BLaER1 treated with 17β-estradiol and CSF1 and Interleukin-3, amounts not matched to agents 10 nM and 100 nM (cell line): Measurements from ENCODE around the gene PALM.

Source experiments
- H3K27ac ChIP-seq, 11 experiments: shearing (Covaris generic); formaldehyde crosslinking; 2 replicates each; pipeline ENCODE4 v1.8.1; 2022
- H3K27me3 ChIP-seq, 11 experiments: shearing (Covaris generic); formaldehyde crosslinking; 2 replicates each; pipeline ENCODE4 v1.8.1; 2022
- H3K36me3 ChIP-seq, 11 experiments: shearing (Covaris generic); formaldehyde crosslinking; 2 replicates each; pipeline ENCODE4 v1.8.1; 2022
- H3K4me1 ChIP-seq, 10 experiments: shearing (Covaris generic); formaldehyde crosslinking; 2 replicates each; pipeline ENCODE4 v1.8.1; 2022
- H3K4me2 ChIP-seq, 11 experiments: shearing (Covaris generic); formaldehyde crosslinking; 2 replicates each; pipeline ENCODE4 v1.8.1; 2022
- H3K4me3 ChIP-seq, 10 experiments: shearing (Covaris generic); formaldehyde crosslinking; 2 replicates each; pipeline ENCODE4 v1.8.1; 2022
- H3K9ac ChIP-seq, 11 experiments: shearing (Covaris generic); formaldehyde crosslinking; 2 replicates each; pipeline ENCODE4 v1.8.1; 2022
- H3K9me3 ChIP-seq, 11 experiments: shearing (Covaris generic); formaldehyde crosslinking; replicated peaks in 1 of 11; 2 replicates each; pipeline ENCODE4 v1.8.1; 2022
- H4K20me1 ChIP-seq, 11 experiments: shearing (Covaris generic); formaldehyde crosslinking; 2 replicates each; pipeline ENCODE4 v1.8.1; 2022
- Cebpa-rat ChIP-seq, 11 experiments: shearing (Covaris generic); IDR thresholded peaks; 2 replicates each; pipeline ENCODE4 v1.8.1; 2022

PALM gene

GRCh38 chr19:709965-710571 lies 1.3 kb downstream of the PALM start:
- peaks cover 0 to 3% (median 0%) of the 10 kb centered on the region in 11 experiments; a peak in 1 of 22 replicates for H3K27me3 ChIP-seq
- peaks cover 4 to 6% (median 6%) of the 10 kb centered on the region in 11 experiments; a peak in 21 of 22 replicates for H3K9me3 ChIP-seq
- peak overlapping the region; percentile 82 to 94 (median 89) for H3K4me3 ChIP-seq
- H4K20me1 ChIP-seq, result peaks cover 0 to 24% (median 5%) of the 10 kb centered on the region in 11 experiments; a peak in 11 of 22 replicates
- H3K9ac ChIP-seq, result peak overlapping the region; percentile 81 to 92 (median 87)
- H3K4me1 ChIP-seq, result peaks cover 21 to 45% (median 35%) of the 10 kb centered on the region in 10 experiments
- H3K36me3 ChIP-seq, result peaks cover 5 to 24% (median 6%) of the 10 kb centered on the region in 11 experiments; a peak in 20 of 22 replicates
- H3K27ac ChIP-seq, result peak overlapping the region; percentile 47 to 85 (median 79)
- H3K4me2 ChIP-seq, result peak overlapping the region; percentile 98 to 100 (median 100)
- TF ChIP-seq Cebpa-rat (IDR thresholded peaks at IDR 0.05), result no peak

DNA sequence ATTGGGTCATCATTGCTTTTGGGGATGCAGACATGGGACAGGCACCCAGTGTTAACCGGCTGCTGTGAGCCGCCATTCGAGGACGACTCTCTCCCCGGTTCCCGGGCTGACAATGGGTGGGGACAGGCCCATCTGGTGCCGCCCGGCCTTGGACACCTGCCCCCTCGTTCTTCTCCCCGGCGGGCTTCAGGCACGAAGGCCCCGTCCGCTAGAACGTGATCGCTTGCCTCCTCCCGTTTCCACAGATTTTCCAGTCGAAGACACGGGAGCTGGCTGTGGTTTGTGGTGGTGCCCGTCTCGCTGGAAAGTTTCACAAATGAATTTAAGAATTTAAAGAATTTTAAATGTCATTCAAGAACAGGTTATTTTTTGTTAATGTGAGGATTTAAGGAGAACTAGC lies 2.0 kb downstream of the PALM start:
- H4K20me1 ChIP-seq, result peaks cover 0 to 31% (median 6%) of the 10 kb centered on the region in 11 experiments; a peak in 12 of 22 replicates
- H3K9me3 ChIP-seq, result peaks cover 11 to 13% (median 12%) of the 10 kb centered on the region in 11 experiments; a peak in 21 of 22 replicates
- H3K27ac ChIP-seq, result peak overlapping the region in 10 of 11 experiments; percentile 37 to 83 (median 52); a peak in 17 of 22 replicates
- peaks cover 12 to 31% (median 13%) of the 10 kb centered on the region in 11 experiments for H3K36me3 ChIP-seq
- H3K9ac ChIP-seq, result peak overlapping the region; percentile 66 to 92 (median 87); a peak in 21 of 22 replicates
- H3K4me1 ChIP-seq, result peaks cover 21 to 43% (median 37%) of the 10 kb centered on the region in 10 experiments
- peaks cover 0 to 3% (median 0%) of the 10 kb centered on the region in 11 experiments; a peak in 1 of 22 replicates for H3K27me3 ChIP-seq
- TF ChIP-seq Cebpa-rat (IDR thresholded peaks at IDR 0.05), result no peak
- H3K4me3 ChIP-seq, result peak overlapping the region; percentile 82 to 94 (median 89)
- H3K4me2 ChIP-seq, result peak overlapping the region; percentile 98 to 100 (median 100)

DNA sequence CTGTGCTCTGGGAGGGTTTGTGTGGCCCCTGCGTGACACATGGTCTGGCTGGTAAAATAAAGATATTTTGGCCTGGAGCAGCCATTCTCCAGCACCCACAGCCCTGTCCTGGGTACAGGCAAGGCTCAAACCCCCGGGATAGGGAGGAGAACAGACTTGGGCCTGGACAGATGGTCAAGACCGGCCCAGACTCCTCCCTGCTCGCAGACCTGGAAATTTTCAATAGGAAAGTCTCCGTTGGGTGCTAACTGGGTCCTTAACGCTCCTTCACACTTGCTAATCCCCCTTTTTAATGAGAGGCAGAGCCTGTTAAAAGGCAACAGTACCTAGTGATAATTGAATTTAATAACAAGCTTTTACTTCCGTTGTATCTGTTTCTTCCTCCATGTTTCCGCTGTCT lies 2.5 kb downstream of the PALM start:
- Histone ChIP-seq H3K4me1 (peaks cover 21 to 48% (median 41%) of the 10 kb centered on the region in 10 experiments), H3K9me3 (peaks cover 11 to 14% (median 13%) of the 10 kb centered on the region in 11 experiments; a peak in 21 of 22 replicates), H3K27ac (peak overlapping the region in 9 of 11 experiments; percentile 37 to 83 (median 53); a peak in 17 of 22 replicates), H3K9ac (peak overlapping the region; percentile 66 to 92 (median 87); a peak in 20 of 22 replicates), H3K4me3 (peak overlapping the region; percentile 82 to 94 (median 89); a peak in 19 of 20 replicates), H3K4me2 (peak overlapping the region; percentile 98 to 100 (median 100)), H3K27me3 (peaks cover 0 to 3% (median 0%) of the 10 kb centered on the region in 11 experiments; a peak in 1 of 22 replicates), H3K36me3 (peaks cover 12 to 32% (median 14%) of the 10 kb centered on the region in 11 experiments), H4K20me1 (peaks cover 0 to 35% (median 11%) of the 10 kb centered on the region in 11 experiments; a peak in 12 of 22 replicates)
- no peak for TF ChIP-seq Cebpa-rat (IDR thresholded peaks at IDR 0.05)

DNA sequence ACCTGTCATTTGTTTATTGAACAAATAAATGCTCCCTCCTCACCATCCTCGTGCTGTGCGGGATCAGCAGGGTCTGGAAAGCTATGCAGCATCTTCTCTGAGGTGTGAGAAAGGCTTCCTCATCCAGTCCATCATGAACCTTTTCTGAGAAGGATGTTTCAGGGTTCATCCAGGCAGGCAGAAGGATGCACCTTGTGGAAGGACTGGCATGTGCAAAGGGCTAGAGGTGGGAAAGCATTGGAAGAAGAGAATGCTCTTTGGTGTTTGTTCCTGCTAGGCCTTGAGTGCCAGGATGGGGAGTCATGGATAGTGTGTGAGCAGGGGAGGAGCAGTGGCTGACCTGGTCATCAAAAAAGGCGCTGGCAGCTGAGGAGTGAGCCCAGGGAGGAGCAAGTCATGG lies 6.6 kb downstream of the PALM start:
- Histone ChIP-seq H3K36me3 (peaks cover 12 to 32% (median 14%) of the 10 kb centered on the region in 11 experiments), H4K20me1 (peaks cover 8 to 64% (median 19%) of the 10 kb centered on the region in 11 experiments; a peak in 17 of 22 replicates), H3K4me3 (no peak overlapping the region), H3K9me3 (peaks cover 11 to 14% (median 13%) of the 10 kb centered on the region in 11 experiments; a peak in 21 of 22 replicates), H3K4me2 (peak overlapping the region in 5 of 11 experiments; percentile 11 to 56 (median 27); a peak in 2 of 22 replicates), H3K27ac (peak overlapping the region in 1 of 11 experiments; percentile 17; a peak in 2 of 22 replicates), H3K9ac (0 out of 22 replicates have a peak overlapping the region, but pooled peaks of 1 of the 11 experiments have one; percentile 14), H3K4me1 (peaks cover 34 to 71% (median 60%) of the 10 kb centered on the region in 10 experiments), H3K27me3 (peaks cover 0 to 6% (median 0%) of the 10 kb centered on the region in 11 experiments; a peak in 1 of 22 replicates)
- TF ChIP-seq Cebpa-rat (IDR thresholded peaks at IDR 0.05), result no peak

GRCh38 chr19:718251-718951 lies 9.7 kb downstream of the PALM start:
- Histone ChIP-seq H3K9ac (peak overlapping the region; percentile 8 to 61 (median 46); a peak in 15 of 22 replicates), H3K4me3 (peak overlapping the region in 2 of 10 experiments; percentile 2 to 43; a peak in 2 of 20 replicates), H3K4me1 (peaks cover 43 to 75% (median 70%) of the 10 kb centered on the region in 10 experiments), H3K27me3 (peaks cover 0 to 17% (median 0%) of the 10 kb centered on the region in 11 experiments; a peak in 3 of 22 replicates), H3K36me3 (peaks cover 12 to 25% (median 14%) of the 10 kb centered on the region in 11 experiments), H3K9me3 (peaks cover 11 to 14% (median 13%) of the 10 kb centered on the region in 11 experiments; a peak in 21 of 22 replicates), H3K4me2 (peak overlapping the region; percentile 68 to 93 (median 83)), H4K20me1 (peaks cover 0 to 85% (median 19%) of the 10 kb centered on the region in 11 experiments; a peak in 17 of 22 replicates), H3K27ac (peak overlapping the region in 9 of 11 experiments; percentile 17 to 68 (median 57); a peak in 16 of 22 replicates)
- no peak for TF ChIP-seq Cebpa-rat (IDR thresholded peaks at IDR 0.05)

- Histone ChIP-seq H3K4me1 (peaks cover 44 to 81% (median 76%) of the 10 kb centered on the region in 10 experiments), H3K9ac (peak overlapping the region in 10 of 11 experiments; percentile 9 to 61 (median 46); a peak in 16 of 22 replicates), H3K4me2 (peak overlapping the region; percentile 68 to 93 (median 83)), H4K20me1 (peaks cover 0 to 85% (median 19%) of the 10 kb centered on the region in 11 experiments; a peak in 17 of 22 replicates), H3K36me3 (peaks cover 12 to 18% (median 14%) of the 10 kb centered on the region in 11 experiments), H3K27ac (peak overlapping the region in 9 of 11 experiments; percentile 27 to 68 (median 57); a peak in 18 of 22 replicates), H3K9me3 (peaks cover 11 to 14% (median 13%) of the 10 kb centered on the region in 11 experiments; a peak in 21 of 22 replicates), H3K27me3 (peaks cover 0 to 23% (median 0%) of the 10 kb centered on the region in 11 experiments; a peak in 3 of 22 replicates), H3K4me3 (peak overlapping the region in 5 of 10 experiments; percentile 7 to 43 (median 30); a peak in 5 of 20 replicates)
- TF ChIP-seq Cebpa-rat (IDR thresholded peaks at IDR 0.05), result peak in 2 of 11 experiments; percentile 30 to 46; a peak in 1 of 22 replicates
Observed at GRCh38 chr19:718991-719512, 10.3 kb downstream of the PALM start.

- H4K20me1 ChIP-seq, result peaks cover 0 to 88% (median 19%) of the 10 kb centered on the region in 11 experiments; a peak in 17 of 22 replicates
- no peak for TF ChIP-seq Cebpa-rat (IDR thresholded peaks at IDR 0.05)
- H3K36me3 ChIP-seq, result peaks cover 9 to 11% (median 10%) of the 10 kb centered on the region in 11 experiments
- peak overlapping the region in 5 of 10 experiments; percentile 7 to 43 (median 30); a peak in 7 of 20 replicates for H3K4me3 ChIP-seq
- peaks cover 0 to 24% (median 0%) of the 10 kb centered on the region in 11 experiments; a peak in 3 of 22 replicates for H3K27me3 ChIP-seq
- H3K27ac ChIP-seq, result peak overlapping the region in 9 of 11 experiments; percentile 27 to 68 (median 57); a peak in 16 of 22 replicates
- H3K9ac ChIP-seq, result peak overlapping the region in 9 of 11 experiments; percentile 9 to 61 (median 51); a peak in 15 of 22 replicates
- H3K4me1 ChIP-seq, result peaks cover 44 to 89% (median 84%) of the 10 kb centered on the region in 10 experiments
- H3K4me2 ChIP-seq, result peak overlapping the region; percentile 68 to 93 (median 83)
- H3K9me3 ChIP-seq, result peaks cover 9 to 11% (median 10%) of the 10 kb centered on the region in 11 experiments; a peak in 21 of 22 replicates
Observed at GRCh38 chr19:719636-720344, 11.1 kb downstream of the PALM start.
